SH-SY5Y (cell line): ENCODE measurements around the gene CSTF2.

Source experiments
- GATA2 ChIP-seq: IDR thresholded peaks from 2 replicates; pipeline ENCODE4 v1.6.1; 2011; ENCODE audit warnings: mild to moderate bottlenecking, low read depth, low read length
- GATA3 ChIP-seq: IDR thresholded peaks from 2 replicates; pipeline ENCODE4 v1.6.1; 2011; ENCODE audit warnings: low read depth, mild to moderate bottlenecking, low read length, moderate library complexity

The CSTF2 gene

DNA sequence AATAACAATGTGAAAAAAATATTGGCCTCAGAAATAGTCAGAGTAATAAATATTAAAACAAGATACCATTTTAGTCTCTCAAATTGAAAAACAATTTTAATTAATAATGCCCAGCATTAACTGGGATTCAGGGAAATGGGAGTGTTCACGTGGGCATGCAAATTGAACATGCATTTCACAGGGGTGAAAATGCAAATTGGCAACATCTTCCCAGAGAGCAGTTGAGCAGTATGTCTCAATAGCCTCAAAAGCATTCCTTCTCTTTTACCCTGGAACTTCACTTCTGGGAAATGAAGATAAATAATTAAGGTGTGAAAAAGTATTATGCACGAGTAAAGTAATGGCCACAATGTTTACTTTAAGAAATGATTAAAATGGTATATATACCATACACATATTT is 32.6 kb downstream of the CSTF2 start:
- no peak for TF ChIP-seq GATA3
- TF ChIP-seq GATA2 = no peak

DNA sequence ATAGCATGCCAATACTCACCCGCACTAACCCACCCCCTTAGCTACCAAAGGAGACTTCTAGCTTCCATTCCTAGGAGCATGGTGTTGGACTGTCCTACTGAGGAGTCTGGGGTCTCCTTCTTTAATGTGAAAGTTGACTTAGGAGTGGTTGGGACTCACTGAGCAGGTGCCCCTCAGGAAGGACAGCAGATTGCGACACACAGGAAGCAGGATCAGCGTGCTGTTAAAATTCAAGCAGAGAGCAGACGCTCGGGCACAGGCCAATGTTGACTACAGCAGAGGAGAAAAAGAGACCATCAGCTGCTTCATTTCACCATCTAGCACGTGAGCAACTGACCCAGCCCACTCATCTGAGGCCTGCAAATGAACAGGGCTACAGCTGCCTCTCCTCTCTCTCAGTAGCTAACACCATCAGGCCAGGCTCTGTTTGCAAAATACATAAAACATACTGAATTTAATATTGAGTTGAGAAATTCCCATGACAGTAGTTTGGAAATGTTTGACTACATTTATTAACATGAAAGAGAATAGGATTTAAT is 43.2 kb downstream of the CSTF2 start:
- no peak for TF ChIP-seq GATA3
- no peak for TF ChIP-seq GATA2

DNA sequence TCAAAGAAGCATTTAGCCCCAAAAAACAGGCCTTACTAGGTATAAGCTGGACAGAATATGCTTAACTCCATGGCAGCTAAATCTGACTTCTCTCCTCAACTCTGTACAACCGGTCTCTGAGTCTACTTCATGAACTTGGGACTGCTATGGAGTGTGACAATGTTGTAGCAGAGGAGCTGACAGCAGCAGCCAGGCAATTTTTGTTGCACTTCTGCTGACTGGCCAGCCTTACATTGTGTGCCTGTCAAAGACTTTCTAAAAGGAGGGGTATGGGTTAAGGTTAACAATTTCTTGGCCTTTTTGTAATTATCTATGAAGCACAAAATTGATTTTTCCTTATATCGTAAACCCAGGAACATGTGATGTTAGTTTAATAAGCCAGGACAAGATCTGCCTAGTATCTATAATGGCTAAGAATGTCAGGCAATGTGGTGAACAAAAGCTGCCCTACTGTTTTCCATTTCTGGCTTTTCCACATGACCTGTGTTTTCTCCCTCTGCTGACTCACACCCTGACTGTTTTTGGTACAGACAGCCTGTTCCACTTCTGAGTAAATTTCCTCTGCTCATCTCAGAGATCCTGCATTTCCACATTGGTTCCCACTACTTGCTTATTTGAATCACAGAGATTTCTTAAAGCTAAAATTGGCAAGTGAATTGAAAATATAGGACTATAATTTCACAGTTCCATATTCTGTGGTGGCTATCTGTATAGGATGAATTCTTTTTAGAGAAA is 44.6 kb downstream of the CSTF2 start:
- no peak for TF ChIP-seq GATA3
- no peak for TF ChIP-seq GATA2

DNA sequence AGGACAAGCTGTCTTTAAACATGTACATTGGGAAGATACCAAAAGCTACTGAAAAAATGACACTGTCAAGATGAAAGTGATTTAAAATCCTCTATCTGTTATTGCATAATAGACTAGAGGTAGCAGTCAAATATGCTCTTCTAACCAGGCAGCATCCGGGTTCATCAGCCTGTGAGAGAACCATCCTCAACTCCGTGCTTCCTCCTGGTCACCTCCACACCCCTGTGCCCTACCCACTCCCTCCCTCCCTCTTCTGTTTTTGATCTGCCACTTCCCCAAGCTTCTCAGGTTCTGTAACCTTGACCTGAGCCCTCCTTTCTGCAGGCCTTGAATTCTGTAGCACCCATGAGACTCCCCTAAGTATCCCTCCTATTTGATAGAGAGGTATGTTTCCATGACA is 48.1 kb downstream of the CSTF2 start:
- no peak for TF ChIP-seq GATA2
- TF ChIP-seq GATA3 = no peak

DNA sequence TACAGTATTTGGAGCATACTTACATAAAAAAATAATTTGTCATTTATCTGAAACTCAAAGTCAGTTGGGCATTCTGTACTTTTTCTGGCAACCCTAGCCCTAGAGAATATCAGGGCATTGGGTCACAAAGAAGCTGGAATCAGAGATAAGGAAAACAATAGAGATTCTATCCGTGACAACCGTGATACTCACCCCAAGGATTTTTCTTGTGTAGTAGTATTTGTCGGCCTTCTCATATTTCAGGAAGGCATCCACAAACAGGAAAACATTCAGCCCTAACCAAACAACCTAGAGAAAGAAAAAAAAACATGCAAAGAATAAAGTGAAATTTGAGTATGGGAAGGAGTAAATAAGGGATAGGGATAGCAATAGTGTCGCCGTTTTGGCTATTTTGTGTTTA is 50.3 kb downstream of the CSTF2 start:
- TF ChIP-seq GATA2 (no peak), GATA3 (no peak)

DNA sequence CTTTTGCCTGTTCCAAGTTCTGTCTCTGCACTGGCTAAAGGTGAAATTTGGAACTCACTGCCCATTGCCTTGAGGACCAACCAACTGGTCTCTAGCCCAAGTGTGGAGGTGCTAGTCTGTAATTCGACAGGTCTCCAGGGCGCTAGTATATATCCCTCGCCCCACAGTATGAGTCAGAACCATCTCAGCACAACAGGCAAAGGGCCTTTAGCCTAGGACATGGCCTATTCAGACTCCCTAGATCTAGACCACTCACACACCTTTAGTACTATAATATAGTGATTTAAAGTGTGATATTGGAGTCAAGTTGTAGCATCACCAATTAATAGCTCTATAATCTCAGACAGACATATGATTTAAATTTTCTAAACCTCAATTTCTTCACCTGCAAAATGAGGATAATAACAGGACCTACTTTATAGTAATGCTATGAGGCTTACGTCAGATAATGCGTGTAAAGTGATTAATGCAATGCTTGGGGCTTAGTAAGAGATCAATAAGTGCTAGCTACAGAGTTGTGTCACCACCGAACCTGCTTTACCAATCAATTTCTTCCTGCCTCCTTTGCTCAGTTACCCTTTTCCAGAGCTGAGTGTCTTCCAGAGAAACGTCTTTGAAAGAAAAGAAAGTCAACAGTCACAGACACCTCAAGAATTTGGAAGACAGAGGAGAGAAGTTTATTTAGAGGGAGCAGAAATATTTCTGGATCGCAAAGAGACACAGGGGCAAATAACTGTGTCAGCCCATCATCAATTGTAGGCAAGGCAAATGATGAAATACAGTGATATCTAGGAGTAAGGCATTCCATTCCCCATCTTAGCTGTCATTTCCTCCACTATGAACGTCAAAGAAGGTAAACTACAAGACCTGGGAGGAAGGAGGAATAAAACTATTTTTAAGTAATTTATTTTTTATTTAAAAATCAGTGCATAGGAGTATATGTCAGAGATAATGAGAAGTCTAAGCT is 51.7 kb downstream of the CSTF2 start:
- TF ChIP-seq GATA3 (no peak), GATA2 (no peak)

DNA sequence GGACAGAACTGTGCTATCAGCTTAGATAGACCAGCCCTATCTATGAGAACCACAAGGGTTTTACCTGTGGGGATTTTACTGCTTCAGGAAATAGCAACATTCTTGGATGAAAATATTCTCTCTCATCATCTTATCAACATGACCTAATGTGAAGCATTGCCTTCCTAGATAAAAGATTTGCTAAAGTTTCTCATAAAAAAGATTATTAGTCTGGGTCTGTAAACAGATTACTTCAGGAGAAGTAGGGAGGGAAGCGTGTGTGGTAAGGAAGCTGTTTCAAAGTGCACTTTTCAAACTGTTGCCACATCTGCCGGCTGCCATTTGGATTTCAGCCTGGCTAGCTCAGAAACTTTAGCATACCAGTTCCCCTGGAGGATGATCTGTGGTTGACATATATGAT is 54.1 kb downstream of the CSTF2 start, which contains the start of gene NOX1:
Gene NOX1 (minus strand): TSS at position 35 of the 400 bp plus-strand sequence. CDS start 220 bp downstream, outside the sequence.
- TF ChIP-seq GATA2 = no peak
- no peak for TF ChIP-seq GATA3

DNA sequence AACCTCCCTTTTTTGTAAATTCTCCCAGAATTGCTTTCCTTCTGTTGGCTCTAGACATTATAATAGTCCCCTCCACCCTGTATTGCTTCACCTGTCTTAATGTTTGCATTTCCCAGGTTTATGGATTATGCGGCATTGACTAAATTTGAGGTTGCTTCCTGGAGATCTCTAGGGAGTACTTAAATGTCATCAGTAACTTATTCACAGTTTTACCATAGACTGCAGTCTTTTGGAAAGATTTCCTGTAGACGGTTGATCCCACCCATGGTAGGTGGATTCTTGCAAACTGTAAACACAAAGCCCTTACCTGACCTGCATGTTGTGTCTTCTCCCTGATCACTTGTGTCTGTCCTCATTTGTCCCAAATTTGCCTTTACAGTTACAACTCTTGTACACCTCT is 60.2 kb downstream of the CSTF2 start:
- TF ChIP-seq GATA3 = no peak
- no peak for TF ChIP-seq GATA2

DNA sequence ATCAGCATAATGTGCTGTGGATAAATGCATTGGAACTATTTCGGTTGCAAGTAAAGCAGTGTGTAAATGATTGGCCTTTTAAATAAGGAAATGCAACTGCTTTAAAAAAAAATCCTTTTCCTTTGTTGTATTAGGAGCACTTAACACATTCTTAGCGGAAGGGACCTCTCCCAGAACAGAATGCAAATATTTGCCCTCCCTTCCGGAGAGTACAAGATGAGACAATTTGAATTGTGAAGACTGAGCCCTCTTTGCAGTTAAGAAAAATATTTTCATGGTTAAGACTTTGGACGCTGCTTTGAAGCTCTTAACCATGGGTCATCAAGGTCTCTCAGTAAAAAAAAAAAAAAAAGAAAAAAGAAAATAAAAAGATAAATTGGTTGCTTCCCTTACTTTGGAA is 63.5 kb downstream of the CSTF2 start:
- TF ChIP-seq GATA3 (no peak), GATA2 (no peak)
